Stimulated activated effector memory CD8-positive, alpha-beta T cell treated with anti-CD3 and anti-CD28 coated beads, Interleukin-12 subunit alpha, Interleukin-12 subunit beta, amount 100 ng/mL, for 72 hours (primary cell): ENCODE measurements around the gene SPOCK1.

Experiments used
- ATAC-seq: fragments of 150-1000 bp; cut with Tn5 transposase; 2 replicates; pipeline ENCODE4 v1.10.0; 2021
- DNase-seq, 2 donors: peaks; one replicate each; pipeline ENCODE4 v3.0.0; 2021 to 2022; ENCODE audit warnings: low spot score in 2 of 2
- H3K27ac Mint-ChIP-seq: one replicate; pipeline ENCODE4 v1.8.0; 2022; ENCODE audit warnings: mild to moderate bottlenecking, mixed read lengths
- H3K36me3 Mint-ChIP-seq: one replicate; pipeline ENCODE4 v1.8.0; 2022; ENCODE audit warnings: mild to moderate bottlenecking, mixed read lengths
- H3K4me1 Mint-ChIP-seq: one replicate; pipeline ENCODE4 v1.8.0; 2022; ENCODE audit warnings: mixed read lengths
- H3K4me3 Mint-ChIP-seq: one replicate; pipeline ENCODE4 v1.8.0; 2022; ENCODE audit warnings: mild to moderate bottlenecking, mixed read lengths
- H3K9me3 Mint-ChIP-seq: one replicate; pipeline ENCODE4 v1.8.0; 2022; ENCODE audit warnings: mixed read lengths

The SPOCK1 gene

GRCh38 chr5:137092831-137093230, 406.3 kb downstream of the SPOCK1 start:
- Mint-ChIP-seq H3K27ac (no peak overlapping the region), H3K4me1 (no peaks in the 10 kb centered on the region), H3K9me3 (peaks cover 3% of the 10 kb centered on the region), H3K4me3 (no peak overlapping the region), H3K36me3 (no peaks in the 10 kb centered on the region)
- ATAC-seq (no peak), DNase-seq (no peak)

GRCh38 chr5:137091472-137091871, 407.7 kb downstream of the SPOCK1 start:
- no peak overlapping the region for H3K27ac Mint-ChIP-seq
- DNase-seq = no peak

GRCh38 chr5:137090721-137091120, 408.4 kb downstream of the SPOCK1 start:
- Mint-ChIP-seq H3K27ac (no peak overlapping the region), H3K4me3 (no peak overlapping the region), H3K9me3 (peaks cover 3% of the 10 kb centered on the region), H3K36me3 (no peaks in the 10 kb centered on the region), H3K4me1 (no peaks in the 10 kb centered on the region)
- ATAC-seq (no peak), DNase-seq (no peak)

More at GRCh38 chr5:137091472-137091871, 407.7 kb downstream of the SPOCK1 start:
- Mint-ChIP-seq H3K9me3 (peaks cover 3% of the 10 kb centered on the region), H3K4me3 (no peak overlapping the region), H3K36me3 (no peaks in the 10 kb centered on the region), H3K4me1 (no peaks in the 10 kb centered on the region)
- no peak for ATAC-seq

- no peak for DNase-seq
- no peak for ATAC-seq
- Mint-ChIP-seq H3K4me1 (no peaks in the 10 kb centered on the region), H3K36me3 (no peaks in the 10 kb centered on the region), H3K9me3 (peaks cover 3% of the 10 kb centered on the region), H3K27ac (no peak overlapping the region), H3K4me3 (no peak overlapping the region)
These were observed 409.0 kb downstream of the SPOCK1 start for GRCh38 chr5:137090151-137090550.

- Mint-ChIP-seq H3K36me3 (no peaks in the 10 kb centered on the region), H3K27ac (no peak overlapping the region), H3K4me1 (no peaks in the 10 kb centered on the region), H3K9me3 (peaks cover 3% of the 10 kb centered on the region), H3K4me3 (no peak overlapping the region)
- no peak for ATAC-seq
- no peak for DNase-seq
These were observed 411.0 kb downstream of the SPOCK1 start for GRCh38 chr5:137088175-137088574.

GRCh38 chr5:137086342-137086741, 412.8 kb downstream of the SPOCK1 start:
- H3K27ac Mint-ChIP-seq = no peak overlapping the region
- no peaks in the 10 kb centered on the region for H3K4me1 Mint-ChIP-seq
- DNase-seq (no peak), ATAC-seq (no peak)
- H3K4me3 Mint-ChIP-seq = no peak overlapping the region
- no peaks in the 10 kb centered on the region for H3K36me3 Mint-ChIP-seq
- H3K9me3 Mint-ChIP-seq = peaks cover 3% of the 10 kb centered on the region

GRCh38 chr5:137085206-137085605, 413.9 kb downstream of the SPOCK1 start:
- Mint-ChIP-seq H3K27ac (no peak overlapping the region), H3K9me3 (peaks cover 3% of the 10 kb centered on the region), H3K36me3 (no peaks in the 10 kb centered on the region), H3K4me3 (no peak overlapping the region), H3K4me1 (no peaks in the 10 kb centered on the region)
- no peak for ATAC-seq
- no peak for DNase-seq

GRCh38 chr5:137084016-137084415, 415.1 kb downstream of the SPOCK1 start:
- no peak for DNase-seq
- H3K4me3 Mint-ChIP-seq = no peak overlapping the region
- no peak overlapping the region for H3K27ac Mint-ChIP-seq
- ATAC-seq = no peak
- no peaks in the 10 kb centered on the region for H3K4me1 Mint-ChIP-seq
- no peaks in the 10 kb centered on the region for H3K36me3 Mint-ChIP-seq
- peaks cover 6% of the 10 kb centered on the region for H3K9me3 Mint-ChIP-seq

- H3K4me3 Mint-ChIP-seq = no peak overlapping the region
- DNase-seq = no peak
- no peak for ATAC-seq
- H3K9me3 Mint-ChIP-seq = peaks cover 3% of the 10 kb centered on the region
- H3K27ac Mint-ChIP-seq = no peak overlapping the region
- H3K36me3 Mint-ChIP-seq = no peaks in the 10 kb centered on the region
- no peaks in the 10 kb centered on the region for H3K4me1 Mint-ChIP-seq
These were observed 416.2 kb downstream of the SPOCK1 start for GRCh38 chr5:137082951-137083350.

GRCh38 chr5:137078171-137078665, 420.9 kb downstream of the SPOCK1 start:
- no peak for DNase-seq
- Mint-ChIP-seq H3K4me3 (no peak overlapping the region), H3K36me3 (no peaks in the 10 kb centered on the region), H3K9me3 (peaks cover 3% of the 10 kb centered on the region), H3K4me1 (no peaks in the 10 kb centered on the region), H3K27ac (no peak overlapping the region)
- no peak for ATAC-seq

GRCh38 chr5:137075163-137075970, 423.8 kb downstream of the SPOCK1 start:
- peaks cover 3% of the 10 kb centered on the region for H3K9me3 Mint-ChIP-seq
- ATAC-seq (peak; percentile 44), DNase-seq (no peak)
- no peak overlapping the region for H3K4me3 Mint-ChIP-seq
- no peak overlapping the region for H3K27ac Mint-ChIP-seq
- H3K36me3 Mint-ChIP-seq = no peaks in the 10 kb centered on the region
- H3K4me1 Mint-ChIP-seq = no peaks in the 10 kb centered on the region

- no peak overlapping the region for H3K27ac Mint-ChIP-seq
- H3K9me3 Mint-ChIP-seq = no peaks in the 10 kb centered on the region
- no peaks in the 10 kb centered on the region for H3K4me1 Mint-ChIP-seq
- ATAC-seq (no peak), DNase-seq (no peak)
- H3K36me3 Mint-ChIP-seq = no peaks in the 10 kb centered on the region
- H3K4me3 Mint-ChIP-seq = no peak overlapping the region
These were observed 425.9 kb downstream of the SPOCK1 start for GRCh38 chr5:137073189-137073588.

GRCh38 chr5:137072361-137073115, 426.6 kb downstream of the SPOCK1 start:
- no peaks in the 10 kb centered on the region for H3K36me3 Mint-ChIP-seq
- H3K9me3 Mint-ChIP-seq = no peaks in the 10 kb centered on the region
- H3K4me1 Mint-ChIP-seq = no peaks in the 10 kb centered on the region
- no peak overlapping the region for H3K4me3 Mint-ChIP-seq
- H3K27ac Mint-ChIP-seq = no peak overlapping the region
- no peak for ATAC-seq
- no peak for DNase-seq

- Mint-ChIP-seq H3K27ac (no peak overlapping the region), H3K4me1 (no peaks in the 10 kb centered on the region), H3K4me3 (no peak overlapping the region), H3K36me3 (no peaks in the 10 kb centered on the region), H3K9me3 (no peaks in the 10 kb centered on the region)
- DNase-seq (no peak), ATAC-seq (no peak)
These were observed 427.2 kb downstream of the SPOCK1 start for GRCh38 chr5:137071931-137072330.

- Mint-ChIP-seq H3K27ac (no peak overlapping the region), H3K9me3 (no peaks in the 10 kb centered on the region), H3K4me3 (no peak overlapping the region), H3K36me3 (no peaks in the 10 kb centered on the region), H3K4me1 (no peaks in the 10 kb centered on the region)
- DNase-seq (no peak), ATAC-seq (no peak)
These were observed 427.6 kb downstream of the SPOCK1 start for GRCh38 chr5:137071526-137071925.

- ATAC-seq (peak; percentile 25), DNase-seq (no peak)
- no peaks in the 10 kb centered on the region for H3K36me3 Mint-ChIP-seq
- H3K4me3 Mint-ChIP-seq = no peak overlapping the region
- H3K27ac Mint-ChIP-seq = no peak overlapping the region
- H3K4me1 Mint-ChIP-seq = no peaks in the 10 kb centered on the region
- no peaks in the 10 kb centered on the region for H3K9me3 Mint-ChIP-seq
These were observed 428.6 kb downstream of the SPOCK1 start for GRCh38 chr5:137070521-137070920.
